ENCODE results near the gene MBP.

DNA sequence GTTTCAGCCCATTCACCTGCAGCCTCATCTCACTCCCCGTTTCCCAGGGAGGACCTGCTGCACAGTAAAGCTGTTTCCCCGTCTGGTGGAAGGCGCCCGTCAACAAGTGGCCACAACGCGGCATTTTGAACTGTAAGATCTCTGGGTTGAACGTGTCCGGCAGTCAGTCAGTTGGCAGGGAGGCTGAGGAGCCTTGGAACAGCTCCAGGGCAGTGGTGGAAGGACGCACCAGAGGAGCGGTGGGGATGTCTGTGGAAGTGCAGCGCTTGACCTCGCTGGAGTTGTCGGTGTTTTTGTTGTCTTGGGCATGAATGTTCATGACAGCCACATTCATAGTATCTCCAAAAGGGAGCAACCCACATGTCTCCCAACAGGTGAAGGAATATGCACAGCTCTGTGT is 31.4 kb upstream of the MBP start:
- TF ChIP-seq POLR2A (IDR thresholded peaks at IDR 0.05), result no peak
- no peak for TF ChIP-seq CTCF (IDR thresholded peaks at IDR 0.05 in 4 of 5, conservative IDR thresholded peaks at IDR 0.05 in 1 of 5)

All from gastrocnemius medialis (tissue), 4 donors.